ENCODE data around the gene SMYD5. TPM values are rescaled to one million over a fixed set of nuclear protein-coding genes. Genes with fewer than 3 reads are reported as not detected.

Gene SMYD5
- total and polyA plus RNA-seq, 2 donors (not counting 1 experiment from before 2014, with no cell fraction given) = 31.9 to 41.0 TPM

DNA sequence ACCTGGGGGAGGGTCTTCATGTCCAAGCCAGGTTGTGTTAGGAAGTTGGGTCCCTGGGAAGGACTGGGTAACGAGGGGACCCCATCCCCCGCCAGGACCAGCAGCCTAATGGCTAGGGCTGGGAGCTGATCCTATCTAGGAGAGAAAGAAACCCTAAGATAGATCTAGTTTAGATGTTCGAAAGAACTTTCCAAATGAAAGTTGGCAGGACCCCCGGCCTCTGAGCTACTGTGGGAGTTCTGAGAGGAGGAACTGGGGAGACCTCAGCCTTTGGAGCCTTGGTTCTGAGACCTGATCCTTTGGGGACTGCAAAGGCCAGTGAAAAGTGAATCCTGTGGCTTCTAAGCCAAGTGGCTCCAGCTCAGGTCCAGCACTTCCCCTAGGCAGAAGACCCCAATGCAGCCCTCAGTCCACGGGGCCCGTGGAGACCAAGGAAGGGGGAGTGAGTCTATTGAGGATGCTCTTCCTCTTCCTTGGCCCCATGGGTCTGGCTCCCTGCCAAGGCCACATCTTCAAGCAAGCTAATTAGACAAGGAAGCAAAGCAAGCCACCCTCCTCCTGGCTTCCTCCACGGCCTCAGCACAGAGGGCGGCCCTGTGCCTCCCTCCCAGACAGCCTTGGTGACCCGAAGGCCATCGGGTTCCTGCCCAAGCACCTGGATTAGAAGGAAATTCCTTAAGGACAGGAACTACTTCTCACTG, 43.5 kb downstream of the SMYD5 start:
- no peaks in the 10 kb centered on the region for H3K9me3 ChIP-seq (ENCODE audit: control extremely low read depth in 1 of 3, control insufficient read depth in 2 of 3, insufficient read depth in 1 of 3, low read length in 2 of 3)
- no peak overlapping the region for H3K4me3 ChIP-seq (ENCODE audit: control extremely low read depth in 1 of 5, extremely low read depth in 1 of 5, insufficient read depth in 1 of 5, low read depth in 2 of 5, low read length in 4 of 5)
- H2AFZ ChIP-seq (ENCODE audit: insufficient read depth, low read depth, low read length, poor library complexity, severe bottlenecking) = no peak overlapping the region
- peaks cover 3% of the 10 kb centered on the region for H4K20me1 ChIP-seq (ENCODE audit: control insufficient read depth, insufficient read depth, low read length, poor library complexity, severe bottlenecking)
- Mint-ChIP-seq H3K4me1 (no peaks in the 10 kb centered on the region), H3K4me3 (no peak overlapping the region), H3K9me3 (ENCODE audit: insufficient read depth) (no peaks in the 10 kb centered on the region), H3K27ac (no peak overlapping the region), H3K27me3 (no peaks in the 10 kb centered on the region)
- ATAC-seq (ENCODE audit: low read depth) = no peak
- POLR2A ChIA-PET = interaction anchor here (0.5 kb wide), 1 partner anchor 27 kb away, joined by 3 read pairs; the partner anchor contains the start of gene FBXO41
- no peaks in the 10 kb centered on the region for H3K27me3 ChIP-seq (replicated peaks in 1 of 4; ENCODE audit: control extremely low read depth in 1 of 4, control insufficient read depth in 3 of 4, insufficient read depth in 4 of 4, low read length in 3 of 4)
- no peaks in the 10 kb centered on the region for H3K4me1 ChIP-seq (ENCODE audit: control insufficient read depth in 2 of 2, insufficient read depth in 2 of 2, low read length in 2 of 2)
- CTCF ChIA-PET = interaction anchor here (1.5 kb wide), 1 partner anchor 31 kb away, joined by 3 read pairs; no protein-coding TSS in a partner anchor
- no peak for DNase-seq
- WGBS (ENCODE audit: insufficient coverage) = 96% methylated on average over 5 of the region's 10 CpGs
- intact Hi-C loops (cut with micrococcal nuclease) = no loop called here
- TF ChIP-seq, protein P1, sequence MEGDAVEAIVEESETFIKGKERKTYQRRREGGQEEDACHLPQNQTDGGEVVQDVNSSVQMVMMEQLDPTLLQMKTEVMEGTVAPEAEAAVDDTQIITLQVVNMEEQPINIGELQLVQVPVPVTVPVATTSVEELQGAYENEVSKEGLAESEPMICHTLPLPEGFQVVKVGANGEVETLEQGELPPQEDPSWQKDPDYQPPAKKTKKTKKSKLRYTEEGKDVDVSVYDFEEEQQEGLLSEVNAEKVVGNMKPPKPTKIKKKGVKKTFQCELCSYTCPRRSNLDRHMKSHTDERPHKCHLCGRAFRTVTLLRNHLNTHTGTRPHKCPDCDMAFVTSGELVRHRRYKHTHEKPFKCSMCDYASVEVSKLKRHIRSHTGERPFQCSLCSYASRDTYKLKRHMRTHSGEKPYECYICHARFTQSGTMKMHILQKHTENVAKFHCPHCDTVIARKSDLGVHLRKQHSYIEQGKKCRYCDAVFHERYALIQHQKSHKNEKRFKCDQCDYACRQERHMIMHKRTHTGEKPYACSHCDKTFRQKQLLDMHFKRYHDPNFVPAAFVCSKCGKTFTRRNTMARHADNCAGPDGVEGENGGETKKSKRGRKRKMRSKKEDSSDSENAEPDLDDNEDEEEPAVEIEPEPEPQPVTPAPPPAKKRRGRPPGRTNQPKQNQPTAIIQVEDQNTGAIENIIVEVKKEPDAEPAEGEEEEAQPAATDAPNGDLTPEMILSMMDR (IDR thresholded peaks at IDR 0.05) = no peak
- TF ChIP-seq EZH2 (IDR thresholded peaks at IDR 0.05; ENCODE audit: borderline replicate concordance, insufficient read depth, low read depth, low read length, poor library complexity, severe bottlenecking) = no peak
- H3K36me3 ChIP-seq (replicated peaks in 1 of 2; ENCODE audit: control extremely low read depth in 1 of 2, control insufficient read depth in 1 of 2, extremely low read depth in 1 of 2, insufficient read depth in 2 of 2, low read length in 1 of 2) = peaks cover 0 to 40% of the 10 kb centered on the region in 2 experiments
- no peak overlapping the region for H3K9ac ChIP-seq (ENCODE audit: low read length)
- H3K79me2 ChIP-seq (ENCODE audit: control insufficient read depth, insufficient read depth, low read length) = no peaks in the 10 kb centered on the region
- no peak overlapping the region for H3K27ac ChIP-seq (ENCODE audit: low read length in 2 of 2)
- H3K4me2 ChIP-seq (replicated peaks; ENCODE audit: low read depth, low read length, poor library complexity, severe bottlenecking) = no peak overlapping the region

DNA sequence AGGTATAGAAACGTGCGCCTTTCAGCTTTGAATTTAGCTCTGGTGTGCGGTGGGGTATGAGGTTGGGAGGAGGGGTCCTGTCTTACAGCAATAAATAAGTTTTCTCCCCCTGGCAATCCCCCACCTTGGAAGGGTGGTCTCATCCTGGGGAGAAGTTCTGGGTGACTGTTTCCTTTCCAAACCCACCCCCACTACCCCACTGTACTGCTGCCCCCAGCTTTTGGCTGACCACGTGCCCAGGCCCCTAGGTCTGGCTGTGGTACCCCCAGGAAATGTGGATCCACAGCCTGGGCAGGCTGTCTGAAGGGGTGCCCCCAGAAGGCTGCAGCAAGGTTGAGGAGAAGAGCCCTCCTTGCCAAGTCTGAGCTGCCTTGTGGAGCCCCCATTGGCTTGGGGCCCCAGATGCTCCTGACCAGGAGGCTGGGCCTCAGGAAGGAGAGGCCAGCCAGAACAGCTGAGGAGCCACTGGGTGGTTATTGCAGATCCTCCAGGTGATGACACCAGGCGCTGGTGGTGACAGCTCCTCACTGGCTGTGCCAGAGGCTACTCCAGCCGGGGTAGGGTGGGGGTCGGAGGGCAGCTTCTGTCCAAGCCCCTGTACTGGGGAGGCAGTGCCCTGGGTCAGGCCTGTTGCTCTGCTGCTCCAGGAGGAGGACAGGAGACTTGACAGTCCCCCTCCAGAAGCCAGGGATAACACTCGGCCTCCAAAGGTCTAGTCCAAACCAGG, 44.3 kb downstream of the SMYD5 start:
- H3K9me3 Mint-ChIP-seq (ENCODE audit: insufficient read depth) = no peaks in the 10 kb centered on the region
- no peaks in the 10 kb centered on the region for H3K27me3 Mint-ChIP-seq
- Histone ChIP-seq H3K4me1 (ENCODE audit: control insufficient read depth in 2 of 2, insufficient read depth in 2 of 2, low read length in 2 of 2) (no peaks in the 10 kb centered on the region), H3K27ac (ENCODE audit: low read length in 2 of 2) (no peak overlapping the region), H2AFZ (ENCODE audit: insufficient read depth, low read depth, low read length, poor library complexity, severe bottlenecking) (no peak overlapping the region), H3K9me3 (ENCODE audit: control extremely low read depth in 1 of 3, control insufficient read depth in 2 of 3, insufficient read depth in 1 of 3, low read length in 2 of 3) (no peaks in the 10 kb centered on the region), H3K4me2 (replicated peaks; ENCODE audit: low read depth, low read length, poor library complexity, severe bottlenecking) (no peak overlapping the region), H4K20me1 (ENCODE audit: control insufficient read depth, insufficient read depth, low read length, poor library complexity, severe bottlenecking) (no peaks in the 10 kb centered on the region), H3K79me2 (ENCODE audit: control insufficient read depth, insufficient read depth, low read length) (no peaks in the 10 kb centered on the region), H3K4me3 (ENCODE audit: control extremely low read depth in 1 of 5, extremely low read depth in 1 of 5, insufficient read depth in 1 of 5, low read depth in 2 of 5, low read length in 4 of 5) (no peak overlapping the region), H3K27me3 (replicated peaks in 1 of 4; ENCODE audit: control extremely low read depth in 1 of 4, control insufficient read depth in 3 of 4, insufficient read depth in 4 of 4, low read length in 3 of 4) (no peaks in the 10 kb centered on the region), H3K9ac (ENCODE audit: low read length) (no peak overlapping the region), H3K36me3 (replicated peaks in 1 of 2; ENCODE audit: control extremely low read depth in 1 of 2, control insufficient read depth in 1 of 2, extremely low read depth in 1 of 2, insufficient read depth in 2 of 2, low read length in 1 of 2) (peaks cover 0 to 33% of the 10 kb centered on the region in 2 experiments)
- POLR2A ChIA-PET = interaction anchor here (0.5 kb wide), 1 partner anchor 26 kb away, joined by 3 read pairs; the partner anchor contains the start of gene FBXO41
- 92% methylated on average over 5 of the region's 8 CpGs for WGBS (ENCODE audit: insufficient coverage)
- ATAC-seq (ENCODE audit: low read depth) (no peak), DNase-seq (no peak)
- H3K4me1 Mint-ChIP-seq = no peaks in the 10 kb centered on the region
- intact Hi-C loops (cut with micrococcal nuclease) = no loop called here
- no peak for TF ChIP-seq EZH2 (IDR thresholded peaks at IDR 0.05; ENCODE audit: borderline replicate concordance, insufficient read depth, low read depth, low read length, poor library complexity, severe bottlenecking)
- TF ChIP-seq, protein P1 (IDR thresholded peaks at IDR 0.05) = no peak
- H3K4me3 Mint-ChIP-seq = no peak overlapping the region
- no peak overlapping the region for H3K27ac Mint-ChIP-seq
- CTCF ChIA-PET = no interaction called here

Data from B cell (primary cell).